NOMO-1 treated with DMSO at 0.1 percent for 48 hours (cell line): ENCODE data around the gene MYOCOS.
"Not testable (repeated sequence)": the region's sequence is repeated elsewhere in the genome, so short reads cannot be mapped to it uniquely, and the experiment has no call there.

Source experiments
- DNase-seq: peaks from one replicate; lab custom pipeline; 2025; ENCODE audit not compliant: unreplicated experiment; lab: John Stamatoyannopoulos, UW

MYOCOS gene

DNA sequence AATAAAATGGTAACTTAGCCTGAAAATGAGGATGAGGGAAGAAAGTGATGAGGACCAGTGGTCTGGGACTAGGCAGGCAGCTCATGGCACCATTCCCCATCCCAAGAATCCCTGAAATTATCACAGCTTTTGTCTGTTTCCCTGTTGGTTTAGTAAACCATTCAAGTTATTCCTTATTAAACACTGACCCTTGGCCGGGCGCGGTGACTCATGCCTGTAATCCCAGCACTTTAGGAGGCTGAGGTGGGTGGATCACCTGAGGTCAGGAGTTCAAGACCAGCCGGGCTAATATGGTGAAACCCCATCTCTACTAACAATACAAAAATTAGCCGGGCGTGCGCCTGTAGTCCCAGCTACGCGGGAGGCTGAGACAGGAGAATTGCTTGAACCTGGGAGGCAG is 34.2 kb downstream of the MYOCOS start:
- DNase-seq = not testable (repeated sequence)

DNA sequence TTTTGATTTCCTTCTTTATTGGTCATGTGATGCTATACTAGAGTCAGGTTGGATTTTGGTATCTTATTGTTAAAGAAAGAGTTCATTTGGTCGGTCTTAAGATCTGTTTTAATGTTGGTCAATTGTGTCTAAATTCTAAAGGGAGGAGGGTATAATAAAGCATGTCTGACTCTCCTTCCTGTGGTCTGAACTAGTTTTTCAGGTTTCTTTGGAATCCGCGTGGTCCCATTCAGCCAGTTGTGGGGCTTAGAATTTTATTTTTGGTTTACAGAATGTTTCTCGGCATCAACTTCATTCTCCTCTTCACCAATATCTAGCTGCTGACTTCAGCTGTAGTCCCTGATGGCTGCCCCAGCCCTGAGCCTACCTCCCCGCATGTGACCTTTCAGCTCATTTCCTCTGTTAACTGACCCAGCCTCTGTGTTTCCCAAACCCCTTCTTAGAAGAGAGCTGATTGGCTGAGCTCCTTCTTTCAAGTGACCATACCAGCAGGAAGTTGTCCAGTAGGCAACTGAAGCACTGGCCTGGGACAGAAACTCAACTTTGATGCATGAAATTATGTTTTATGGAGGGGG is 39.1 kb downstream of the MYOCOS start:
- no peak for DNase-seq

DNA sequence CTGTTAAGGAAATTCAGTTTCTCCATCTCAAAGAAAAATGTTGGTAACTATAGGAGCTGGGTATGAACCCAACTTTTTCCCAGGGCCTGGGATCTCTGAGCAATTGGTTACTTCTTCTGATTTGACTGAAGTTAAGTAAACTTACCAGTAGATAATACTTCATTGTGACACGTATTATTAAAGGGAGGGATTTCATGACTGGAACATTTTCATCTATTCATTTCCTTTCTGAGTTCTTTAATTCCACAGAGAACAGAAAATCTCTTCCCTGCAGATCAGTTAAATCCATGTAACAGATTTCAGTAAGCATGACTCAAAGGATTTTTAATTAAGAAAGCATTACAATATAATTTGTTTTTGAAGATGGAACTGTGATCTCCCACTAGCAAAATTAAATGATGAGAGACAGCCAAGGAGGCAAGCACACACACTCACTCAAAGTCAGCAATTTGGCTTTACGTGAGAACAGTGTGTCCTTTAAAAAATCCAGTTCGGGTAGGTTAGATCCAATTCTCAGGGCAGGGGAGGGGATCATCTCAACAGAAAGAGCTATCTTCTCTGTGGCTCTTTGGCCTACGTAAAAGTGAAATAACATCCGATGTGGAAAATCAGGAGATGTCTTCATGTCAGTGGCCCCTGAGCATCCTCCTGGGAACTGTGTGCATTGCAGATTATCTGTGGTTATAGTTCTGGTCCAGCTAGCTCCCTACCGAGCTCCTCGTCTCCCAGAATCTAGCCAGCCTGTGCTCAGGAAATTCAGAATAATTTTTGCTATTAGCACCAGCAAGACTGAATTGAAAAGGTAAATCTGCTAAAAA is 41.2 kb downstream of the MYOCOS start:
- no peak for DNase-seq

DNA sequence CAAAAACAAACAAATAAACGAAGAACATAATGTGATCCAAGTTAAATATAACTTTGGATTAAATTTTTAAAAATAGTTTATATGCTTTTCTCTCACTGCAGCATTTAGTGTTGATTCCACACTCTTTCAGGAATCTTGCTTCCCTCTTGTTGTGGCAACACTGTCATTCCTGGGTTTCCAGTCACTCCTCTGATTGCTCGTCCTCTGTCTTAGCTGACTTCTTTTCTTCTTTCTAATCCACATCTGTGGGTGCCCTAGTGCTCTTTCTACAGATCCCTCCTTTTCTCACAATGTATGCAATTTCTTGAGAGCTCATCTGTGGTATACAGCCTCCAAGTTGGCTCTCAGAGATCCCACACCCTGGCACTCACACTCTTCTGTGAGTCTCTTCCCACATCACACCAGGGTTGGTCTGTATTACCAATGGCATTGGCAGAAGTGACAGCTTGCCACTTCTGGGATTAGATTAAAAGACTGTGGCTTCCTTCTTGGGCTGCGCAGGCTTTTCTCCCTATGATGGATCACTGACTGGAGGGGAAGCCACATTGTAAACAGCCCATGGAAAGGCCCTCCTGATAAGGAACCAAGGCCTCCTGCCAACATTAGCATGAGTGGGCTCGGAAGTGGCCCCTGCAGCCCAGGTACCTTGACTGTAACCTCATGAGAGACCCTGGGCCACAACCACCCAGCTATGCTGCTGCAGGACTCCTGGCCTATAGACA is 42.0 kb downstream of the MYOCOS start:
- no peak for DNase-seq

DNA sequence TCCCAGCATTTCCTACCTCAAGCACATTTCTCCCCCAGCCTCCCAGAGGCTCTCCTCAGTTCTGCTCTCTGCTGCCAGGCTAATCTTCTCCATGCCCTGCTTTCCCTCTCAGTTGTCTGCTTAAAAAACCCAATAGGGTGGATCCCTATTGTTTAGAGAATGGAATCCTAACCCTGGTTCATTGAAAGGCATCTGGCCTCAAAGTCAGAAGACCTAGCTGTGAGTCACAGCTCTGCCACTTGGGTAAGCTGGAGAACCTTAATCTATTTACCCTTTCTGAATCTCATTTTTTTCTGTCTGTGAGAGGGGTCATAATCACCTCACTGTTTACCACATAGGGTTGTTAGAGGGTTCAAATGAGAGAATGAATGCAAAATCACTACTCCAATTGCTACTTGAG is 42.9 kb downstream of the MYOCOS start:
- no peak for DNase-seq

DNA sequence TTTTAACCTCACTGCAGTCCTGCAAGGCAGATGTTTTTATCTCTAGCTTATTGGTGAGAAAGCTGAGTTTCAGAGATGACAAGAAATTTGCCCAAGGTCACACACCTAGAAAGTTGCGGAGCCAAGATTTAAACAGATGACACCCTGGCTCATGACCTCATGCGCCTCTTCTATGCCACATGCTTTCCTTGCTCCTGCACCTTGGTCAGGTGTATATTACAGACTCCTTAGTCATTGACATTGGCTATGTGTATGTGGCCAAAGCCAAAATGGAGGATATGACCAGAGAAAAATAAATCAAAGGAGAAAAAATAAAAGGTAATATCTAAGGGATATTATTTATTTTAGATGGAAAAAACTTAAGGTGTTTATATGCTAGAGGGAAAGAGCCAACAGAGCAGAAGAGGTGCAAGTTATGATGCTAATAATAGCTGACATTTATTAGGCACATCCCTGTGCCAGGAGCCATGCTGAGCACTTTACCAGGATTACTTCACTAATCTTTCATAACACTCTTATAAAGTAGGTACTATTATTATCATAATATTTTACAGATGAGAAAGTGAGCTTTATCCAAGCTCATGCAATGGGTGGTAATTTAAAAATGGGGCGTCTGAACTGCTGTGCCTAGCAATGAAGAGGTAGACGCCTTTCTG is 44.2 kb downstream of the MYOCOS start:
- DNase-seq = no peak

DNA sequence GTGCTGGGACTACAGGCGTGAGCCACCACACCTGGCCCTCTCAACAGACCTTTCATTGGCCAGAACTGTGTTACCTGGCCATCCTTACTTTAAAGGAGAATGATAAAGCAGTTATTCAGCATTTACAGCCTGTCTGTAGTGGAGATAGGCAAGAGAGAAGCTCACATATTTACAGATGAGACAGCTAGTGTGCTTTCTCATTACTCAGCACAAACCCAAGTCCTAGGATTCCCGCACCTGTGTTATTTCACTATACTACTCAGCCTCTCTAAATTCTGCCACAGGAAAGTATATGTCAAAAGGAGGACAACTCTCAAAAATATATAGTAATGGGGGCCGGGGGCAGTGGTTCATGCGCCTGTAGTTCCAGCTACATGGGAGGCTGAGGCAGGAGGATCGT is 46.3 kb downstream of the MYOCOS start:
- no peak for DNase-seq

DNA sequence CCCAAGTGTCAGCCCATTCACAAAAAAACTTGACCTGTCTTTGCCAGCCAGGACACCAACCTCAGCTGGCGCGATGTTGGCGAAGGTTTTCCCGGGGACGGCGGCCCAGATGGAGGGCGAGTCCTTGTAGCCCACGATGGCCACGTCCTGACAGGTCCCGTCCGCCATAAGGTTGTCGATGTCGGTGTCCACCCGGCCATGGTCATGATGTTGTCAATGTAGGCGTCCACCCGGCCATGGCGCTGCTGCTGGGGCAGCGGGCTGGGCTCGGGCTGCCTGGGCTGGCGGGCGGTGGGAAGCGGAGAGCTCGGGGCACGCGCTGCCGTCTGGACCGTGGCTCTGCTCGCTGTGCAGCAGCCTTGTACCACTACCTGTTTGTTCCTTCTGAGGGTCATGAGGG is 48.7 kb downstream of the MYOCOS start:
- DNase-seq = no peak

DNA sequence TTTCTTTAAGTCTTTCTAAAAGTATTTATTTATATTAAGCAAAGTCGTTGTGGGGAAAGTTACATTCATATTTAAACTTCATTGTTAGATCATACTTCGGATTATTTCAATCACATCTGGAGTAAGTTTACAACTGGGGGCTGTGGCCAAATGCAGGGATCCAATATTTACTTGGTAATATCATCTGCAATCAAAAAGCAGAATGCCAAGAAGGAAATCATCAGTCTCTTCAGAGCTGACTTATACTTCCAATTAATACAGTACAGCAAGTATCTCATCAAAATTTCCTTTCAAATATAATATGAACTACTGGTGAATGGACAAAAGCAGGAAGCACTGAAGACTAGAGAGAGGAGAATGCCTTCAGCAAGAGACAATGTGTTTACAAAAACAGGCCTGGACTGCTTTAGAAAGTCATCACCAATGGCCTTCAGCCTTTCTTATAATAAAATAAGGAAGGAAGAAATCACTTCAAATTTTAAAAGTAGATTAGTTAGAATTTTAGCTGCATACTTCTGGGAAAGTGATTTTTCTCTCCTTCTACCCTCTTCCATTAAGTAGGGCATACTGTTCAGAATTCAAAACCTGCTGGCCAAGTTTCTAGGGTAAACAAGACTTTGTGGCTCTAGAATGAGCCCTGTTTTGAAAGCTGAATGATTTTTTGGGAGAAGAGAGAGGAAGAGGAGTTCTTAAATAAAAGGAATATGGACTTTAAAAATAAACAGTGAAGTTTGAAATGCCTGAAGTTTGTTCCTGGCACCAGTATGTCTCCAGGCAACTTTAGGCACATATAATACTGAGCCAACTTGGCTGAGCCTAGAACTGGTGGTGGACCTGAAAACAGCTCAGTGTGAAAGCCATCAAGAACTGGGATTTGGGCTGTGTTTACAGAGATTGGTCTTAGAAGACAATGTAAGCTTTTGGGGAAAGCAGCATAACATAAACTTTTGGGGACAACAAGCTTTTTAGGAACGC is 52.7 kb downstream of the MYOCOS start:
- DNase-seq = no peak
